Measurements from ENCODE around the gene PRKCE. TPM values are rescaled to one million over a fixed set of nuclear protein-coding genes. Genes with fewer than 3 reads are reported as not detected.

PRKCE gene
- total RNA-seq, 1 experiment from 2014 or later, result 1.3 TPM

DNA sequence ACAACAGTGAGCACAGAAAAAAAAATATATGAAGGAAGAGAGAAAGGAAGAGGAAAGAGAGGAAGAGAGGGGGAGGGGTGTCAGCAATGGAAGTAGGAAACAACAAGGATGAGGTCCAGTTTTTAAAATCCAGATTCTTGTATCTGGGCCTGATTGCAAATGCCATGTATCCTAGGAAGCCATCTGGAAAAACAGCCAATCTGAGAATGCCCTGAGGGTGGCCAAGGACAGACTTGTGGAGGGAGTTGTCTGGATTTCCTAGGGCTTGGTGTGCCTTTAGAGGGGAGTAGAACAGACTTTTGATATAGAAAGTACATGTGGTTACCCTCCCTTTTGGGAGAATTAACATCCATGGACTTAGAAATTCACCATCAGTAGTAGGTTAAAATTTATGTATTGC, 47.1 kb downstream of the PRKCE start:
- H3K18ac ChIP-seq (ENCODE audit: insufficient read length, low read depth, low read length), result no peak overlapping the region
- H2BK15ac ChIP-seq (ENCODE audit: low read depth, low read length), result no peak overlapping the region
- no peak overlapping the region for H3K23ac ChIP-seq (ENCODE audit: insufficient read length, low read depth, low read length)
- H2AK5ac ChIP-seq (ENCODE audit: insufficient read length, low read length), result no peak overlapping the region
- no peak overlapping the region; a peak in 1 of 7 replicates for H3K27ac Mint-ChIP-seq
- no peak overlapping the region for H3K9ac ChIP-seq (ENCODE audit: extremely low read depth, insufficient read length, low read length)
- no peaks in the 10 kb centered on the region for H3K79me1 ChIP-seq (ENCODE audit: insufficient read depth, low read depth, low read length, poor library complexity, severe bottlenecking)
- peaks cover 3% of the 10 kb centered on the region; the same call in 1 of the 2 replicates for H3K27me3 Mint-ChIP-seq (ENCODE audit: low read depth)
- no peak overlapping the region for H3K56ac ChIP-seq (ENCODE audit: insufficient read length, low read depth, low read length)
- H2BK12ac ChIP-seq (ENCODE audit: insufficient read length, low read depth, low read length), result no peak overlapping the region
- H4K20me1 ChIP-seq (ENCODE audit: control insufficient read depth, insufficient read depth, insufficient read length), result no peaks in the 10 kb centered on the region
- H3K14ac ChIP-seq (ENCODE audit: insufficient read depth, low read length), result no peak overlapping the region
- peaks cover 2 to 14% of the 10 kb centered on the region in 2 experiments; a peak in 3 of 4 replicates for H3K4me1 Mint-ChIP-seq
- no peaks in the 10 kb centered on the region for H3K9me3 Mint-ChIP-seq
- no peak overlapping the region for H4K5ac ChIP-seq (ENCODE audit: insufficient read length, low read depth, low read length)
- no peak overlapping the region for H2AFZ ChIP-seq (ENCODE audit: low read length)
- no peak overlapping the region for H3K4me2 ChIP-seq (ENCODE audit: insufficient read depth, insufficient read length, low read length)
- no peak overlapping the region for H2BK5ac ChIP-seq (ENCODE audit: insufficient read length, low read length)
- no peak overlapping the region for H3K4ac ChIP-seq (ENCODE audit: low read depth, low read length)
- no peak overlapping the region for H2BK120ac ChIP-seq (ENCODE audit: low read depth, low read length, poor library complexity, severe bottlenecking)
- H3K4me1 ChIP-seq (ENCODE audit: insufficient read depth, low read length), result no peaks in the 10 kb centered on the region
- no peak for DNase-seq
- H3K36me3 Mint-ChIP-seq (ENCODE audit: insufficient read depth in 1 of 3, low read depth in 3 of 3), result no peaks in the 10 kb centered on the region
- TF ChIP-seq, protein P1, sequence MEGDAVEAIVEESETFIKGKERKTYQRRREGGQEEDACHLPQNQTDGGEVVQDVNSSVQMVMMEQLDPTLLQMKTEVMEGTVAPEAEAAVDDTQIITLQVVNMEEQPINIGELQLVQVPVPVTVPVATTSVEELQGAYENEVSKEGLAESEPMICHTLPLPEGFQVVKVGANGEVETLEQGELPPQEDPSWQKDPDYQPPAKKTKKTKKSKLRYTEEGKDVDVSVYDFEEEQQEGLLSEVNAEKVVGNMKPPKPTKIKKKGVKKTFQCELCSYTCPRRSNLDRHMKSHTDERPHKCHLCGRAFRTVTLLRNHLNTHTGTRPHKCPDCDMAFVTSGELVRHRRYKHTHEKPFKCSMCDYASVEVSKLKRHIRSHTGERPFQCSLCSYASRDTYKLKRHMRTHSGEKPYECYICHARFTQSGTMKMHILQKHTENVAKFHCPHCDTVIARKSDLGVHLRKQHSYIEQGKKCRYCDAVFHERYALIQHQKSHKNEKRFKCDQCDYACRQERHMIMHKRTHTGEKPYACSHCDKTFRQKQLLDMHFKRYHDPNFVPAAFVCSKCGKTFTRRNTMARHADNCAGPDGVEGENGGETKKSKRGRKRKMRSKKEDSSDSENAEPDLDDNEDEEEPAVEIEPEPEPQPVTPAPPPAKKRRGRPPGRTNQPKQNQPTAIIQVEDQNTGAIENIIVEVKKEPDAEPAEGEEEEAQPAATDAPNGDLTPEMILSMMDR (conservative IDR thresholded peaks at IDR 0.05), result no peak
- H3K27me3 ChIP-seq (ENCODE audit: insufficient read depth, low read length), result no peaks in the 10 kb centered on the region; the same call in 1 of the 2 replicates
- H3K23me2 ChIP-seq (ENCODE audit: insufficient read length, low read depth, low read length, poor library complexity, severe bottlenecking), result no peaks in the 10 kb centered on the region
- H3T11ph ChIP-seq (ENCODE audit: low read length), result no peak overlapping the region
- no peak overlapping the region for H4K8ac ChIP-seq (replicated peaks; ENCODE audit: insufficient read length, low read depth, low read length)
- no peak overlapping the region for H3K4me3 Mint-ChIP-seq
- no peaks in the 10 kb centered on the region for H3K9me3 ChIP-seq (ENCODE audit: control insufficient read depth, low read depth, low read length)
- no peak overlapping the region for H4K91ac ChIP-seq (ENCODE audit: insufficient read length, low read depth, low read length)
- H3K27ac ChIP-seq (ENCODE audit: insufficient read length, low read depth, low read length), result no peak overlapping the region
- H2BK20ac ChIP-seq (ENCODE audit: low read depth, low read length, poor library complexity, severe bottlenecking), result no peak overlapping the region
- no peaks in the 10 kb centered on the region for H3K79me2 ChIP-seq (ENCODE audit: insufficient read depth, low read length)
